ENCODE data around the gene C16orf96. TPM values are rescaled to one million over a fixed set of nuclear protein-coding genes. Genes with fewer than 3 reads are reported as not detected.

Gene C16orf96
- total and polyA plus RNA-seq, 2 donors (not counting 3 experiments of a cell fraction or from before 2014, with no cell fraction given) = not detected

DNA sequence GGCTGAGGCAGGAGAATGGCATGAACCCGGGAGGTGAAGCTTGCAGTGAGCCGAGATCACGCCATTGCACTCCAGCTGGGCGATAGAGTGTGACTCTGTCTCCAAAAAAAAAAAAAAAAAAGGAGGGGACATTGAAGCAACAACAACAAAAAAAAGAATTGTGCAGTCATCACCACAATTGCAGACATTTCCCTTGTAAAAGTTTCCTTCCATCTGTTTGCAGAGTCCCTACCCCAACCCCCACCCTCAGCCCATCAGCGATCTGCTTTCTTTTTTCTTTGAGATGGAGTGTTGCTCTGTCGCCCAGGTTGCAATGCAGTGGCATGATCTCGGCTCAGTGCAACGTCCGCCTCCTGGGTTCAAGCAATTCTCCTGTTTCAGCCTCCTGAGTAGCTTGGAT lies 72.1 kb downstream of the C16orf96 start:
- no peaks in the 10 kb centered on the region for H3K9me3 ChIP-seq (replicated peaks; ENCODE audit: control insufficient read depth, insufficient read depth, low read length)
- H3K27me3 ChIP-seq (ENCODE audit: control insufficient read depth in 2 of 2, insufficient read depth in 2 of 2, low read length in 2 of 2) = no peaks in the 10 kb centered on the region
- intact Hi-C loops (cut with micrococcal nuclease) (no loop called here), dilution Hi-C loops (cut with MboI; ENCODE audit: extremely low pct_ligation_motif_present, low sequenced_read_pairs) (no loop called here)
- H3K27ac ChIP-seq (ENCODE audit: insufficient read depth, low read depth, low read length) = no peak overlapping the region
- H2AFZ ChIP-seq (ENCODE audit: low read depth, low read length) = no peak overlapping the region
- peaks cover 10% of the 10 kb centered on the region for H3K4me1 ChIP-seq (ENCODE audit: control insufficient read depth, extremely low read depth, insufficient read depth, low read length)
- POLR2A ChIA-PET = no interaction called here
- H4K20me1 ChIP-seq (replicated peaks; ENCODE audit: control insufficient read depth, extremely low read depth, insufficient read depth, low read length) = no peaks in the 10 kb centered on the region
- CTCF ChIA-PET = no interaction called here
- TF ChIP-seq, protein P1, sequence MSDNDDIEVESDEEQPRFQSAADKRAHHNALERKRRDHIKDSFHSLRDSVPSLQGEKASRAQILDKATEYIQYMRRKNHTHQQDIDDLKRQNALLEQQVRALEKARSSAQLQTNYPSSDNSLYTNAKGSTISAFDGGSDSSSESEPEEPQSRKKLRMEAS (IDR thresholded peaks at IDR 0.05; ENCODE audit: insufficient read depth, insufficient read length) = no peak
- TF ChIP-seq FOS (IDR thresholded peaks at IDR 0.05; ENCODE audit: borderline replicate concordance, insufficient read depth, low read length) (no peak), POLR2A (IDR thresholded peaks at IDR 0.05; ENCODE audit: low read depth, low read length) (no peak), EZH2 (IDR thresholded peaks at IDR 0.05; ENCODE audit: borderline replicate concordance, low read depth, low read length, severe bottlenecking) (no peak), POLR2AphosphoS5 (IDR thresholded peaks at IDR 0.05; ENCODE audit: insufficient read depth, low read depth, low read length) (no peak), GATA2 (IDR thresholded peaks at IDR 0.05; ENCODE audit: insufficient read depth, insufficient read length, low read depth, low read length) (no peak), MYC (IDR thresholded peaks at IDR 0.05; ENCODE audit: low read depth, low read length) (no peak), JUN (IDR thresholded peaks at IDR 0.05; ENCODE audit: borderline replicate concordance, insufficient read depth, insufficient read length, low read depth) (no peak)
- TF ChIP-seq, protein P2, sequence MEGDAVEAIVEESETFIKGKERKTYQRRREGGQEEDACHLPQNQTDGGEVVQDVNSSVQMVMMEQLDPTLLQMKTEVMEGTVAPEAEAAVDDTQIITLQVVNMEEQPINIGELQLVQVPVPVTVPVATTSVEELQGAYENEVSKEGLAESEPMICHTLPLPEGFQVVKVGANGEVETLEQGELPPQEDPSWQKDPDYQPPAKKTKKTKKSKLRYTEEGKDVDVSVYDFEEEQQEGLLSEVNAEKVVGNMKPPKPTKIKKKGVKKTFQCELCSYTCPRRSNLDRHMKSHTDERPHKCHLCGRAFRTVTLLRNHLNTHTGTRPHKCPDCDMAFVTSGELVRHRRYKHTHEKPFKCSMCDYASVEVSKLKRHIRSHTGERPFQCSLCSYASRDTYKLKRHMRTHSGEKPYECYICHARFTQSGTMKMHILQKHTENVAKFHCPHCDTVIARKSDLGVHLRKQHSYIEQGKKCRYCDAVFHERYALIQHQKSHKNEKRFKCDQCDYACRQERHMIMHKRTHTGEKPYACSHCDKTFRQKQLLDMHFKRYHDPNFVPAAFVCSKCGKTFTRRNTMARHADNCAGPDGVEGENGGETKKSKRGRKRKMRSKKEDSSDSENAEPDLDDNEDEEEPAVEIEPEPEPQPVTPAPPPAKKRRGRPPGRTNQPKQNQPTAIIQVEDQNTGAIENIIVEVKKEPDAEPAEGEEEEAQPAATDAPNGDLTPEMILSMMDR (IDR thresholded peaks at IDR 0.05; ENCODE audit: extremely low read depth in 1 of 2, insufficient read depth in 1 of 2, low read depth in 1 of 2, low read length in 2 of 2) = no peak
- BruUV-seq (replicated peaks) = no TSS peak
- FAIRE-seq (no peak), DNase-seq (ENCODE audit: low read depth, low spot score) (no peak)
- no peak overlapping the region for H3K4me3 ChIP-seq (replicated peaks in 1 of 3; ENCODE audit: insufficient read depth in 1 of 3, low read depth in 1 of 3, low read length in 3 of 3)
- no peaks in the 10 kb centered on the region for H3K9me1 ChIP-seq (replicated peaks; ENCODE audit: control insufficient read depth, extremely low read depth, insufficient read depth, low read length)
- H3K4me2 ChIP-seq (ENCODE audit: insufficient read depth, low read length) = no peak overlapping the region
- H3K36me3 ChIP-seq (ENCODE audit: control insufficient read depth in 2 of 2, extremely low read depth in 1 of 2, insufficient read depth in 2 of 2, low read length in 2 of 2) = no peaks in the 10 kb centered on the region
- H3K9ac ChIP-seq (replicated peaks; ENCODE audit: extremely low read depth, insufficient read depth, low read length) = no peak overlapping the region
- peaks cover 72% of the 10 kb centered on the region for H3K79me2 ChIP-seq (ENCODE audit: control insufficient read depth, insufficient read depth, low read length)

Measured in endothelial cell of umbilical vein (primary cell).